K562 (cell line): ENCODE measurements around the gene TP73. TPM values are rescaled to one million over a fixed set of nuclear protein-coding genes. Genes with fewer than 3 reads are reported as not detected.

ENCODE experiments used
- BRCA1 ChIP-seq, 2 experiments: fragments of 450-650 bp in 1 of 2; sonication (generic) in 1 of 2; formaldehyde crosslinking in 1 of 2; IDR thresholded peaks; 2 replicates each; pipeline versions ENCODE4 v1.5.0 to v1.6.1; 2017 to 2020; ENCODE audit warnings: mild to moderate bottlenecking in 1 of 2, missing genetic modification reagents in 1 of 2
- DMBX1 ChIP-seq: fragments of 250-450 bp; sonication (Bioruptor Pico); IDR thresholded peaks from 2 replicates; pipeline ENCODE4 v1.8.0; 2022; ENCODE audit warnings: inconsistent platforms, mild to moderate bottlenecking, moderate library complexity, borderline replicate concordance
- HDAC1 ChIP-seq, 2 experiments: fragments of 450-650 bp; IDR thresholded peaks; 2 replicates each; pipeline ENCODE4 v1.6.1; 2016 to 2017; ENCODE audit warnings: inconsistent platforms in 1 of 2, mild to moderate bottlenecking in 1 of 2, moderate library complexity in 1 of 2
- KDM2B ChIP-seq: fragments of 250-450 bp; sonication (Bioruptor Pico); IDR thresholded peaks from 2 replicates; pipeline ENCODE4 v1.8.0; 2021; ENCODE audit warnings: mild to moderate bottlenecking, moderate library complexity
- NEUROD1 ChIP-seq: fragments of 150-350 bp; IDR thresholded peaks from 2 replicates; pipeline ENCODE4 v1.6.1; 2014; ENCODE audit warnings: borderline replicate concordance, low read length, low read depth; ENCODE audit not compliant: partially characterized antibody
- POLR2AphosphoS5 ChIP-seq: IDR thresholded peaks from 2 replicates; pipeline ENCODE4 v1.6.1; 2011; ENCODE audit warnings: mild to moderate bottlenecking, low read depth, low read length, moderate library complexity; ENCODE audit not compliant: control insufficient read depth, insufficient read depth
- SNIP1 ChIP-seq: fragments of 450-650 bp; IDR thresholded peaks from 2 replicates; pipeline ENCODE4 v1.7.1; 2017; ENCODE audit warnings: low read depth, mild to moderate bottlenecking
- SNRNP70 ChIP-seq: fragments of 200-400 bp; formaldehyde crosslinking; optimal IDR thresholded peaks from 2 replicates; pipeline ENCODE3; 2017; ENCODE audit warnings: low read depth, low read length
- SP2 ChIP-seq: IDR thresholded peaks from 2 replicates; pipeline ENCODE4 v1.6.1; 2011; ENCODE audit warnings: mild to moderate bottlenecking, low read depth, low read length, moderate library complexity; ENCODE audit not compliant: poor library complexity, severe bottlenecking; ENCODE audit errors: extremely low read depth
- TEAD2 ChIP-seq: fragments of 450-650 bp; IDR thresholded peaks from 2 replicates; pipeline ENCODE4 v1.6.1; 2016; ENCODE audit warnings: missing genetic modification characterization, control low read depth, missing compliant biosample characterization
- ZNF445 ChIP-seq: fragments of 250-450 bp; sonication (Bioruptor Pico); IDR thresholded peaks from 2 replicates; pipeline ENCODE4 v1.4.0; 2020; ENCODE audit warnings: low read depth, mild to moderate bottlenecking, moderate library complexity
- ZNF696 ChIP-seq: fragments of 250-450 bp; sonication (Bioruptor Pico); conservative IDR thresholded peaks from 2 replicates; pipeline ENCODE4 v1.4.0; 2020; ENCODE audit warnings: mild to moderate bottlenecking, moderate library complexity
- ZNF717 ChIP-seq: fragments of 250-450 bp; sonication (Bioruptor Pico); IDR thresholded peaks from 2 replicates; pipeline ENCODE4 v1.5.0; 2021
- ZNF780A ChIP-seq: fragments of 250-450 bp; sonication (Bioruptor Pico); IDR thresholded peaks from 2 replicates; pipeline ENCODE4 v1.5.0; 2021; ENCODE audit warnings: mild to moderate bottlenecking
- polyA plus RNA-seq, 8 experiments: library from polyadenylated mRNA; depleted of rRNA in 4 of 8; stranded (reverse) in 5 of 8; unstranded in 3 of 8; fragments of >200 nt; fragmentation: Nextera tagmentation in 2 of 8; fragmentation: Illumina TruSeq in 1 of 8; extraction: Ambion mirVana in 2 of 8; extraction: Trizol in 1 of 8; gene quantifications; 2 replicates each; pipeline versions ENCODE4 v1.2.1 to v1.2.3, GENCODE V29; 2011 to 2014; ENCODE audit warnings: inconsistent platforms in 1 of 8, missing spikeins in 1 of 8
- total RNA-seq, 7 experiments: library from RNA; depleted of rRNA in 6 of 7; stranded (reverse); fragments of >200 nt in 6 of 7; fragmentation: Illumina TruSeq in 2 of 7; extraction: Trizol in 2 of 7; gene quantifications; 2 replicates each; pipeline versions ENCODE4 v1.2.1 to v1.2.3, GENCODE V29; 2011 to 2021; ENCODE audit warnings: low replicate concordance in 1 of 7
- TF ChIP-seq, protein P1 (sequence below): fragments of 150-350 bp; conservative IDR thresholded peaks from 2 replicates; pipeline ENCODE4 v1.6.1; 2014; ENCODE audit warnings: low read length
- TF ChIP-seq, protein P2 (sequence below): sonication (generic); formaldehyde crosslinking; IDR thresholded peaks from 2 replicates; pipeline ENCODE4 v1.8.0; 2022; ENCODE audit warnings: mild to moderate bottlenecking, low read depth, missing genetic modification reagents
- TF ChIP-seq, protein P3 (sequence below): fragments of 250-450 bp; sonication (Bioruptor Pico); IDR thresholded peaks from 2 replicates; pipeline ENCODE4 v1.5.0; 2021
- TF ChIP-seq, protein P4 (sequence below): IDR thresholded peaks from 2 replicates; pipeline ENCODE4 v1.6.1; 2014; ENCODE audit warnings: antibody characterized with exemption
- TF ChIP-seq, protein P5 (sequence below): fragments of 200-400 bp; formaldehyde crosslinking; IDR thresholded peaks from 2 replicates; pipeline ENCODE4 v1.6.1; 2017; ENCODE audit warnings: mild to moderate bottlenecking, low read depth, low read length, moderate library complexity

The TP73 gene
- total and polyA plus RNA-seq, 9 of the 15 experiments (the other 6 are each of a cell fraction or from before 2014, with no cell fraction given), result 0.07 to 1.6 (median 0.40) TPM; not detected in 2

DNA sequence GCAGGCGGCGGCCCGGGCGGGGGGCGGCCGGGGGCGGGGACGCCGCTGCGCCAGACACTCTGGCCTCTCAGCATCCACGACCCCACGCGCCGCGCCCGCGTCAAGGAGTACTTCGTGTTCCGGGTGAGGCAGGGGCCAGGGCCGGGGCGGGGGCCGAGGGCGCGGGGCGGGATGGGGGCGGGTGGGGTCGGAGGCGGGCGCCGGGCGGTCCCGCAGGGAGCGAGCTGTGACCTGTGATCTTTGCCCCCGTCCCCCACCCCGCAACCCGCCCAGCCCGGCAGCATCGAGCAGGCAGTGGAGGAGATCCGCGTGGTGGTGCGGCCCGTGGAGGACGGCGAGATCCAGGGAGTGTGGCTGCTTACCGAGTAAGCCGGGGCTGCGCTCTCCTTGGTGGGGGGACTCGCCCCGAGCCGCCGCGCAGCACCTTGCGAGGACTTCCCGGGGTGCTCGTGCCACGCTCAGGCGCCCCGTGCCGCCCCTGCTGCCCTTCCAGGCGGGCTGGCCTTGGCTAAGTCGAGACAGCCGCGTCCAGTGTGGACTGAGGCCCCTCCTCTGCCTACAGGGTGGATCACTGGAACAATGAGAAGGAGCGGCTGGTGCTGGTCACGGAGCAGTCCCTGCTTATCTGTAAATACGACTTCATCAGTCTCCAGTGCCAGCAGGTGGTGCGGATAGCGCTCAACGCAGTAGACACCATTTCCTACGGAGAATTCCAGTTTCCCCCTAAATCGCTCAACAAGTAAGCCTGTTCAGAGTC lies 27.0 kb upstream of the TP73 start (continued):
- TF ChIP-seq, protein P1, sequence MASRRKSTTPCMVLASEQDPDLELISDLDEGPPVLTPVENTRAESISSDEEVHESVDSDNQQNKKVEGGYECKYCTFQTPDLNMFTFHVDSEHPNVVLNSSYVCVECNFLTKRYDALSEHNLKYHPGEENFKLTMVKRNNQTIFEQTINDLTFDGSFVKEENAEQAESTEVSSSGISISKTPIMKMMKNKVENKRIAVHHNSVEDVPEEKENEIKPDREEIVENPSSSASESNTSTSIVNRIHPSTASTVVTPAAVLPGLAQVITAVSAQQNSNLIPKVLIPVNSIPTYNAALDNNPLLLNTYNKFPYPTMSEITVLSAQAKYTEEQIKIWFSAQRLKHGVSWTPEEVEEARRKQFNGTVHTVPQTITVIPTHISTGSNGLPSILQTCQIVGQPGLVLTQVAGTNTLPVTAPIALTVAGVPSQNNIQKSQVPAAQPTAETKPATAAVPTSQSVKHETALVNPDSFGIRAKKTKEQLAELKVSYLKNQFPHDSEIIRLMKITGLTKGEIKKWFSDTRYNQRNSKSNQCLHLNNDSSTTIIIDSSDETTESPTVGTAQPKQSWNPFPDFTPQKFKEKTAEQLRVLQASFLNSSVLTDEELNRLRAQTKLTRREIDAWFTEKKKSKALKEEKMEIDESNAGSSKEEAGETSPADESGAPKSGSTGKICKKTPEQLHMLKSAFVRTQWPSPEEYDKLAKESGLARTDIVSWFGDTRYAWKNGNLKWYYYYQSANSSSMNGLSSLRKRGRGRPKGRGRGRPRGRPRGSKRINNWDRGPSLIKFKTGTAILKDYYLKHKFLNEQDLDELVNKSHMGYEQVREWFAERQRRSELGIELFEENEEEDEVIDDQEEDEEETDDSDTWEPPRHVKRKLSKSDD, result no peak
- TF ChIP-seq SNRNP70 (no peak), NEUROD1 (no peak), ZNF445 (CRISPR knock-in tag) (no peak), TEAD2 (tag) (no peak), KDM2B (no peak), ZNF717 (CRISPR knock-in tag) (no peak), DMBX1 (CRISPR knock-in tag) (0 out of 2 replicates have a peak, but pooled peaks have one; percentile 30), SP2 (no peak), SNIP1 (no peak), BRCA1 (IDR thresholded peaks at IDR 0.05) (no peak), BRCA1 (CRISPR knock-in tag; IDR thresholded peaks at IDR 0.05) (no peak), POLR2AphosphoS5 (peak; percentile 65), ZNF696 (CRISPR knock-in tag) (no peak), ZNF780A (CRISPR knock-in tag) (no peak), HDAC1 (IDR thresholded peaks at IDR 0.05) (peak in 1 of 2 experiments; percentile 57; a peak in 1 of 4 replicates)
- TF ChIP-seq, protein P2, sequence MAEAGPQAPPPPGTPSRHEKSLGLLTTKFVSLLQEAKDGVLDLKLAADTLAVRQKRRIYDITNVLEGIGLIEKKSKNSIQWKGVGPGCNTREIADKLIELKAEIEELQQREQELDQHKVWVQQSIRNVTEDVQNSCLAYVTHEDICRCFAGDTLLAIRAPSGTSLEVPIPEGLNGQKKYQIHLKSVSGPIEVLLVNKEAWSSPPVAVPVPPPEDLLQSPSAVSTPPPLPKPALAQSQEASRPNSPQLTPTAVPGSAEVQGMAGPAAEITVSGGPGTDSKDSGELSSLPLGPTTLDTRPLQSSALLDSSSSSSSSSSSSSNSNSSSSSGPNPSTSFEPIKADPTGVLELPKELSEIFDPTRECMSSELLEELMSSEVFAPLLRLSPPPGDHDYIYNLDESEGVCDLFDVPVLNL (CRISPR knock-in tag), result no peak
- TF ChIP-seq, protein P3, sequence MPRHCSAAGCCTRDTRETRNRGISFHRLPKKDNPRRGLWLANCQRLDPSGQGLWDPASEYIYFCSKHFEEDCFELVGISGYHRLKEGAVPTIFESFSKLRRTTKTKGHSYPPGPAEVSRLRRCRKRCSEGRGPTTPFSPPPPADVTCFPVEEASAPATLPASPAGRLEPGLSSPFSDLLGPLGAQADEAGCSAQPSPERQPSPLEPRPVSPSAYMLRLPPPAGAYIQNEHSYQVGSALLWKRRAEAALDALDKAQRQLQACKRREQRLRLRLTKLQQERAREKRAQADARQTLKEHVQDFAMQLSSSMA, result no peak
- TF ChIP-seq, protein P4, sequence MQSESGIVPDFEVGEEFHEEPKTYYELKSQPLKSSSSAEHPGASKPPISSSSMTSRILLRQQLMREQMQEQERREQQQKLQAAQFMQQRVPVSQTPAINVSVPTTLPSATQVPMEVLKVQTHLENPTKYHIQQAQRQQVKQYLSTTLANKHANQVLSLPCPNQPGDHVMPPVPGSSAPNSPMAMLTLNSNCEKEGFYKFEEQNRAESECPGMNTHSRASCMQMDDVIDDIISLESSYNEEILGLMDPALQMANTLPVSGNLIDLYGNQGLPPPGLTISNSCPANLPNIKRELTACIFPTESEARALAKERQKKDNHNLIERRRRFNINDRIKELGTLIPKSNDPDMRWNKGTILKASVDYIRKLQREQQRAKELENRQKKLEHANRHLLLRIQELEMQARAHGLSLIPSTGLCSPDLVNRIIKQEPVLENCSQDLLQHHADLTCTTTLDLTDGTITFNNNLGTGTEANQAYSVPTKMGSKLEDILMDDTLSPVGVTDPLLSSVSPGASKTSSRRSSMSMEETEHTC, result no peak
- TF ChIP-seq, protein P5, sequence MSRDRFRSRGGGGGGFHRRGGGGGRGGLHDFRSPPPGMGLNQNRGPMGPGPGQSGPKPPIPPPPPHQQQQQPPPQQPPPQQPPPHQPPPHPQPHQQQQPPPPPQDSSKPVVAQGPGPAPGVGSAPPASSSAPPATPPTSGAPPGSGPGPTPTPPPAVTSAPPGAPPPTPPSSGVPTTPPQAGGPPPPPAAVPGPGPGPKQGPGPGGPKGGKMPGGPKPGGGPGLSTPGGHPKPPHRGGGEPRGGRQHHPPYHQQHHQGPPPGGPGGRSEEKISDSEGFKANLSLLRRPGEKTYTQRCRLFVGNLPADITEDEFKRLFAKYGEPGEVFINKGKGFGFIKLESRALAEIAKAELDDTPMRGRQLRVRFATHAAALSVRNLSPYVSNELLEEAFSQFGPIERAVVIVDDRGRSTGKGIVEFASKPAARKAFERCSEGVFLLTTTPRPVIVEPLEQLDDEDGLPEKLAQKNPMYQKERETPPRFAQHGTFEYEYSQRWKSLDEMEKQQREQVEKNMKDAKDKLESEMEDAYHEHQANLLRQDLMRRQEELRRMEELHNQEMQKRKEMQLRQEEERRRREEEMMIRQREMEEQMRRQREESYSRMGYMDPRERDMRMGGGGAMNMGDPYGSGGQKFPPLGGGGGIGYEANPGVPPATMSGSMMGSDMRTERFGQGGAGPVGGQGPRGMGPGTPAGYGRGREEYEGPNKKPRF, result no peak
